ENCODE measurements around the gene PTK7.
"Not testable (repeated sequence)": the region's sequence is repeated elsewhere in the genome, so short reads cannot be mapped to it uniquely, and the experiment has no call there.

The PTK7 gene

DNA sequence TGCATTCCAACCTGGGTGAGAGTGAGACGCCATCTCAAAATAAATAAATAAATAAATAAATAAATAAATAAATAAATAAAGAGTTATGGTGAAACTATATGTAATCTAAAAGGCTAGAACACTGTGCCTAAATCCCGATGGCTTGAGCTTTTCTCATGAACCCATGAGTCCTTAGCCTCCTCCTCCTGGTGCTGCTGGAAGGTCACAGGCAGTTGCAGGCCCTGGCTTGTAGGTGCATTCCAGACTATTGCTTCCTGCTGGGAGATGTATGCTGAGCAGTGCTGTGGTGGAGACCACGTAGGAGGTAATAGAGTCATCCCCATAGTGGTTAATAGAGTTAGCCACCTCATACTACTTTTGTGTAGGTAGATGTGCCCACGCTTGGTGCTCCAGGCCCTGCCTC is 12.5 kb downstream of the PTK7 start:
- no peak for DNase-seq

DNA sequence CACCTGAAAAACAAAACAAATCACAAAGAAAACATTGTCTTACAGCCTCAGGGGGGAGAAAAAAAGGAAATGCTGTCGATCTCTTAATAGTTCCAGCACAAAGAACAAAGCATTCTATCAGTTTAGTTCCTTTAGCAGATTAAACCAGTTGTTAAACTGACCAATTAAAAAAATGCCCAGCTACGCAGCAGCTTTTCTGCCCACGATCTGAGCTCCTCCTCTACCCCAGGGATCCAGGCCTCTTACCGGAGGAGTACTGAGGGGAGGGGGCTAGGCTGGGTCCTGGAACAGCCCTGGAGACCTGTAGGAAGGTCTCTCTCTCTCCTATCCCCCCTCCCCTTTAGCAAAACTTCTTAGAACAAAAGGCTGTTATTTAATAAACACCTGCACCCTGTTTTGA is 13.4 kb downstream of the PTK7 start:
- no peak for DNase-seq

DNA sequence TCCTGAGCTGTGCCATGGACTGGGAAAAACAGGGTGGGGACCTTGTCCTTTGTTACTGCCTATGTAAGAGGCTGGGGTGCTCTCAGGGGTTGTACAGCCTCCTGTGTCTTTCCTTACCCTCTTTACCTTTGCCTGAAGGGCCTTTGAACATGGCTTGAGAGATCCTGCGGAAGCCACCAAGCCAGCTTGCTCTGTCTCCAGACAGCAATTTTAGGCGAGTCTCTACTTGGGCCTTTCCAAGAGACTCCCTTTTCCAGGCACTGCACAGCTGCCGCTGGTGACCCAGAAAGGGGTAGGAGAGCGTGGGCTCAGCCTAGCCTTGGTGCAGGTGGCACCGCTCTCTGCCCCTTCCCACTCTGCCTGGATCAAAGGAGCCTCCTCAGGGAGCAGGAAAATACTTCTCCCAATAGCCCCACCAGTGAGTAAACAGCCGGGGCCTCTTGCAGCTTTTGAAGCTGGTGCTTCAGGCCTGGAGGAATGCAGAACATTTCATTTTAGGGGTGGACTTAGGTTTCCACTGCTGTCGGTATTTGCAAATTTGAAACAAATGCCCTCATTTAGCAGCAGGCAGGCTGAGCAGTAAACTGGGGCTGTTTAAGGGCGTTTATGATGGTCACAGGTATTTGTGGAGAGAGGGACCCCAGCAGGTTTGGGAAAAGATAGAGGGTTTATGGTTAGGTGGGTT is 13.9 kb downstream of the PTK7 start:
- DNase-seq: no peak

DNA sequence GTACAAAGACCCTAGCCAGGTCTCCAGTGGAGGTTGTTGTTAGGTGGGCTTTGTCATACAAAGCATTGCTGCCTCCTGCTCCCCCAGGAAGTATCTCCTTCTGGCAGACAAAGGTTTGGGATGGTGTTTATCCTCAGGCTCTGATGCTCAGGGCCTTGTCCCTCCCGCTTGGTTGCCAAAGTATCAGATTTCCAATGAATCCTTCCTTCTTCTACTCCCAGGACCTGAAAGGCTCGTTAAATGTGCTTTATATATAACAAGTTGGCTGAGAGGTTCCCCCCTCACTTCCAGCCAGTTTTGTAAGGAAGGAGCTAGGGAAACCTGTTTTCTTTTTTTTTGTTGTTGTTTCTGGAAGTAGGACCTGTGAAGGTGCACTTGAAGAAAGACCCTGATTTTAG is 14.4 kb downstream of the PTK7 start:
- no peak for DNase-seq

DNA sequence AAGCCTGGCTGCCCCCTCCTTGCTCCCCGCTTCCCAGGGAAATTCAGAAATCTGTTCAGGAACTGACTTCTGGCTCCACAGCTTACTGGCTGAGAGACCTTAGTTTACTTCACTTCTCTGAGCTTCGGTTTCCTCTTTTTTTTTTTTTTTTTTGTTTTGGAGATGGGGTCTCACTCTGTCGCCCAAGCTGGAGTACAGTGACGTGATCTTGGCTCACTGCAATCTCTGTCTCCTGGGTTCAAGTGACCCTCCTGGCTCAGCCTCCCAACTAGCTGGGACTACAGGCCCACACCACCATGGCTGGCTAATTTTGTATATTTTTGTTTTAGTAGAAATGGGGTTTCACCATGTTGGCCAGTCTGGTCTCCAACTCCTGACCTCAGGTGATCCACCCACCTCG is 14.9 kb downstream of the PTK7 start:
- no peak for DNase-seq

DNA sequence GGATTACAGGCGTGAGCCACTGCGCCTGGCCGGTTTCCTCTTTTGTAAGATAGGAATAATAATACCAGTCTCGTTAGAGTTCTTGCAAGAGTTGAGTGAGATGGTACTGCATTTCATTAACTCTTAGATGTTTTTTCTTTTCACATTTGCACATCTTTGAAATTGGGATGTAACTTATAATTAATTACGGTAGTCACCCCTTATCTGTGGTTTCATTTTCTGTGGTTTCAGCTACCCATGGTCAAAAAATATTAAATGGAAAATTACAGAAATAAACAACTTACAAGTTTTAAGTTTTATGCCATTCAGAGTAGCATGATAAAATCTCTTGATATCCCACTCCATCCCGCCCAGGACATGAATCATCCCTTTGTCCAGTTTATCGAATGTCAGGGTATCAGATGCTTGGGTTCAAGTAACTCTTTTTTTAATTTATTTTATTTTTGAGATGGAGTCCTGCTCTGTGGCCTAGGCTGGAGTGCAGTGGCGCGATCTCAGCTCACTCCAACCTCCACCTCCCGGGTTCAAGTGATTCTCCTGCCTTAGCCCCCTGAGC is 15.4 kb downstream of the PTK7 start:
- DNase-seq: no peak

GRCh38 chr6:43092635-43093034 is 16.5 kb downstream of the PTK7 start:
- DNase-seq: peak; percentile 45

DNA sequence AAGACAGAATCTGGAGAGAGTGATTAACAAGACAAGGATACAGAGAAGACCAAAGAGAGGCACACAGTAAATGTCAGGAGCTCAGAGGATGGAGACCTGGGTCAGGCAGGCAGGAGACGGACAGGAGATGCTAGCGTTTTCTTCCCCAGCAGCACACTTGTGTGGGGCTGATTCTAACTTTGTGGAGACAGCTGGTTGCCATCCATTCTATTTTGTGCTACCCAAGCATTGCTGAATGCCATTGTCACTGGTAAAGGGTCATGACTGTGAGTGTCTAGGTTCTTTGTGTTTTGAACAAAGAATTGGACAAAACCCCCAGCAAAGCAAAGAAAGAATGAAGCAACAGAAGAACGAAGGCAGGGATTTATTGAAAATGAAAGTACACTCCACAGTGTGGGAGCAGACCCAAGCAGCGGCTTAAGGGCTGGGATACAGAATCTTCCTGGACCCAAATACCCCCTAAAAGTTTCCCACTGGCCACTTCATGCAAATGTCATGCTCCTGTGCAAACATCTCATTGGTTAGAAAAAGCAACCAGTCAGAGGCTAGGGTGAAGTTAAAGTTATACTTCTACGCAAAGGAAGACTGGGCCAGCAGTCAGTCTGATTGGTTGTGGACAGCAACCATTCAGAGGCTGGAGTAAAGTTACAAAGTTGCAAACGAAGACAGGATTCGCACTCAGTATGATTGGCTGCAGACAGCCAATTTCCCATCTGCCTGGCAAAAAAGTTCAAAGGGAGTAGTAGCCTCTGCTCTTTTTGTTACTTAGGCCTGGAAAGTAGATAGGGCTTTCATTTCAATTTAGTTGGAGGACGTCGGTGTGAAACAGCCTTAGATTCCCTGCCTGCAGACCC is 17.5 kb downstream of the PTK7 start:
- DNase-seq: peak; percentile 39

DNA sequence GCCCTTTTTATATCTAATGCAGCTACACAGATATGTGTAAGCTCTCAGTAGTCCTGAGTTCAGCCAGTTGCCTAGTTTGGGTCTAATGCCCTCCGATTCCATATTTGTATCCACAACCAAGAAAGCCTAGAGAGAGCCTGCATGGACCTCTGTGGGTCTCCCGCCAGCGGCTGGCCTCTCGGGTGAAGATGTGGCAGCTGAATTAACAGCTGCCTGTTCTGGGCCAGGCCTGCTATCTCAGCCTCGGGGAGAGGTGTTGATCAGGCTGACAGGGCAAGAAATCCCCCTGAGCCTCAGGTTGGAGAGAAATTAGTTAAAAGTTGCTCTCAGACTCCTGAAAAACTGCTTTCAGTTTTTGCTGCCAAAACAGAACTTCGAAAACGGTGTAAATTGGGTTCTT is 19.8 kb downstream of the PTK7 start:
- no peak for DNase-seq

- DNase-seq: no peak
These were observed 20.5 kb downstream of the PTK7 start for GRCh38 chr6:43096451-43097097.

GRCh38 chr6:43097098-43097489 is 21.0 kb downstream of the PTK7 start:
- no peak for DNase-seq

DNA sequence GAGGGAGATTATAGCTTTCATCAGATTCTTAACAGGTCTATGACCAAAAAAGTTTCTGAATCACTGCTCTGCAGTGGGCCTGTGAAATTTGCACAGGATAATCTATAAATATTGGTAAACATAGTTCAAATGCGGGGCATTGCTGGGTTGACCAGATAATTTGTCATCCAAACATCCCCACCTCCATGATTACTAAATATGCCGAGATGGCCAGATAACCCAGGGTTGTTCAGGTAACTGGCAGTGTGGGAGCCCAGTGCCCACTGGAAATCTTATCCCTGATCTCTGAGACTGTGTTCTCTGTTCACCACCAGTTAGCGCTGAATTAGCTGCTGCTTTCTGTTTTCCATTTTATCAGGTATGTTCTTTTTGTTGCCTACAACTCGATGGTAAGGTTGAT is 21.4 kb downstream of the PTK7 start:
- no peak for DNase-seq

GRCh38 chr6:43101497-43101896 is 25.4 kb downstream of the PTK7 start:
- no peak for DNase-seq

DNA sequence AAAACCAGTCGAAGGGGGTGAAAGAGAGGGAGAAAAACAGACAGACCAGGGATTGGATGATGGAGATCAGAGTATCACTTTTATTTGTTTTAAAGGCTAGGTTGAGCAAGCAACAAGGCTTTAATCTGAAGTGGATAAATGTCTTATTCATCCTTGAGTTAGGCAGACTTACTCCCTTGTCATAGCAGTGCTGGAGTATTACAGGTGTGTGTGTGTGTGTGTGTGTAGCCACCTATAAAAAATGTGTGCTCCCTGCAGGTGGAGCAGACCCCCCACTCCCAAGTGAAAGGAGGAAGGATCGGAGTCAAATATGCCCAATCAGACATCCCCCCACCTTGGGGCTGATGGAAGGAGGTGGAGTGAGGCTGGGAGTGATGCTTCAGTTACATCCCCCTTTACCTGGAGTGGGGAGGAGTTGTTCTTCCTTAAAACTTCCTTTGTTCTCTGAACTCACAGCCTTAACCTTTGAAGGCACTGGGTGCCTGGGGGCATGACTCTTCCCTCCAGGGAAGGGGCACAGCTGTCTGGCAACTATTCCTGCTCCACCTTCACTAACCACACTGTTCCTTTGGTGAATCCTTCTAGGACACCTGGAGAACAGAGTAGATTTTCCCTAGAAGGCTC is 27.3 kb downstream of the PTK7 start:
- no peak for DNase-seq

DNA sequence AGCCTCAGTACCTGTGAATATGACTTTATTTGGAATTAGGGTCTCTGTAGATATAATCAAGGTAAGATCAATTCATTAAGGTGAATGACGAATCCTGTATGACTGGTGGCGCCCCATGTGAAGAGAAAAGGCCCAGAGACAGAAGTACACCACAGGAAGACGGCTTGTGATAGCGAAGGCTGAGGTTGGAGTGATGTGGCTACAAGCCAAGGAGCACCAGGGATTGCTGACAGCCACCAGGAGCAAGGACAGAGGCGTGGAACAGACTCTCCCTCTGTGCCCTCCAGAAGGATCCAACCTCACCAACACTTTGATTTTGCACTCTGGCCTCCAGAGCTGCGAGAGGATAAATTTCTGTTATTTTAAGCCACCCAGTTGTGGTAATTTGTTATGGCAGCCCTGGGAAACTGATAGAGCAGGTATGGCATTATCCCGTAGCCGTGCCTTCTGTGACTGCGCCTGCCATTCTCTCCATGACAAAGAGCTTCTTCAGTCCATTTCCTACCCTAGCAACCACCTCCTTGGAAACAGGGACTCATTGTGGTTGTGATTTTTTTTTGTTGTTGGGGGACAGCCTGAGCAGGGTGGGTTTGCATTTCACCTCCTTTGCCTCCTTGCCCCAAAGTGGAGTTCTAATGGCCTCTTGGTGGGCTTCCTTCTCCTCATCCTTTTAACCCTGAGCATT is 29.6 kb downstream of the PTK7 start:
- peak; percentile 19 for DNase-seq

DNA sequence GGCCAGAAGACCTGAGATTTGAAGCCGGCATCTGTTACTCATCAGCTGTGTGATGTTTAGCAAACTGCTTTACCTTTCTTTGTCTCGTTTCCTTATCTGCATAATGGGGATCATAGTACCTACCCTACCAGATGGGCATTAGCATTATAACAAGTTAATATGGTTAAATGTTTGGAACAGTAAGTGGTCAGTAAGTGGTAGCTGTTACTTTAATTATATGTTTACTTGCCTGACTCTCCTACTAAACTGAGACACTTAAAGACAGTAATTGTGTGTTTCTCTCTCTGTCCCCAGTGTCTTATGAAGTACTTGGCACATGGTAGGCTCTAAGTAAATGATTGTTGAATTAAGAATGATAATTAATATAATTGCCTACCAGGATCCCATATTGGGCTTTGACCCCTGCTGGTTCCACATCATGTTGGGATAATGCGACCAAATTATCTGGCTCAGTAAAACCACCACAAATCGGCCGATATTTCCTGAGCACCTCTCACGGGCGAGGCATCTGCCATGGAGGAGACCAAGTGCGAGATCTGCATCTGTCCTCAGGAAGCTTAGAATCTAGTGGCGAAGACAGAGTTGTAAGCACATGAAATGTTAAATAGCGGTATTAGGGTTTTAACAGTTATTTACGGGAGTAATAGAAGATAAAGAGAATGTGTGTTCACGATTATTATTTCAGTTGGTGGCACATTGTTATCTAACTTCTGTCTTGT is 31.4 kb downstream of the PTK7 start:
- DNase-seq: no peak

DNA sequence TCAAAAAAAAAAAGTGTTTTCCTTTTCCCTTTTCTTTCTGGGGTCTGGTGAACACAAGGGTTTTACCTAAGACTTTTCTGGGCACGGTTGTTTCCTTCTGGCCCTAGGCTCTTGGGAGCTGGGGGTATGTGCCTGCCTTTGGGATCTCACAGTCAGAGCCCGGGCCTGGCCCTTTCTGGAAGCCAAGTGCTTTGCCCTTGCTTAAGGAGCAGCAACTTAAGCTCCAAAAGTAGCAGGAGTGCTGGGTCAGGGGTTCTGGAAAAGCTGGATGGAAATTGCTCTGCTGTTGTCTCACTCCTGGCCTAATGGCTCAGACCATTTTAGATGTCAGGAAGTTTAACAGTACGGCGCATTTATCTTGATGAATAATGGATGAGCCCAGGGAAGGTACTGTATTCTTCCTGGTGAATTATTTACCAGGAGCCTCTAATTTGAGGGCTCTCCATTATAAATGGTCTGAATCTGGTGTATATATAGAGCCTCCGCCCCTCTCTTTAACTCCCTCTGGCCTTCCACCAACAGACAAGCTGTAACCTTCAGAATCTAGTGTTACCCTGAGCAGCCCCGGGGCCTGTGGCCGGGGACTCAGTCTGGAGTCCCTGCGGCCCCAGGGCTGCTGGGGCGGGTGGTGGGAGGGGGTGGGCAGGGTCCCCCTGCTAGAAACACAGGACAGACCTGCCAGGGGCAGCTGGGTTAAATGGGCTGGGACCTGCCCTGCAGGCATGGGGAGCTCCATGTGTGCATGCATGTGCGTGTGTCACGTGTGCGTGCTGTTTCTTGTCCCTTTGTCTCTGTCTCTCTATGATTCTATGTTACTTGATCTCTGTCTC is 37.5 kb downstream of the PTK7 start:
- DNase-seq: no peak

- peak; percentile 32 for DNase-seq
These were observed 39.3 kb downstream of the PTK7 start for GRCh38 chr6:43115365-43115764.

DNA sequence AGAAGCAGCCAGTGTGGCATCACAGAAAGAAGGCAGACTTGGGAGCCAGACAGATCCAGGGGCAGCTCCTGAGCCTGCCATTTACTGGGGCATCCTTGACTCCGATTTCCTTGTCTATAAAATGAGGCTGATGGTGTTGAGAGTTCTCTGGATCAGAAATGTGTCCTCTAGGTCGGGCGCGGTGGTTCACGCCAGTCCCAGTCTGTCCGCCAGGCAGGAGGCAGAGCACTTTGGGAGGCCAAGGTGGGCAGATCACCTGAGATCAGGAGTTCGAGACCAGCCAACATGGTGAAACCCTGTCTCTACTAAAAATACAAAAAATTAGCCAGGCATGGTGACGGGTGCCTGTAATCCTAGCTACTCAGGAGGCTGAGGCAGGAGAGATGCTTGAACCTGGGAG is 41.4 kb downstream of the PTK7 start:
- not testable (repeated sequence) for DNase-seq

GRCh38 chr6:43119482-43119881 is 43.4 kb downstream of the PTK7 start:
- no peak for DNase-seq
